GM21528 (cell line): ENCODE measurements around the gene GALNT15.

Experiments used
- ATAC-seq: cut with Tn5 transposase; IDR thresholded peaks from one replicate; pipeline ENCODE4 v1.9.1; 2021; ENCODE audit warnings: mild to moderate bottlenecking, moderate library complexity; ENCODE audit not compliant: unreplicated experiment, low FRiP score

Gene GALNT15

GRCh38 chr3:16151109-16151508, 23.4 kb upstream of the GALNT15 start:
- no peak for ATAC-seq

- no peak for ATAC-seq
Observed at GRCh38 chr3:16168211-16168610, 6.3 kb upstream of the GALNT15 start.

- ATAC-seq: no peak
Observed at GRCh38 chr3:16171009-16171408, 3.5 kb upstream of the GALNT15 start.

GRCh38 chr3:16171825-16172224, 2.7 kb upstream of the GALNT15 start:
- ATAC-seq: no peak

- ATAC-seq: no peak
Observed at GRCh38 chr3:16173283-16174025, 1.0 kb upstream of the GALNT15 start.

- no peak for ATAC-seq
Observed at GRCh38 chr3:16174026-16174355, 489 bp upstream of the GALNT15 start.

GRCh38 chr3:16174976-16175901, 759 bp downstream of the GALNT15 start:
- no peak for ATAC-seq

GRCh38 chr3:16176391-16177030, 2.0 kb downstream of the GALNT15 start:
- ATAC-seq: no peak

GRCh38 chr3:16177382-16177781, 2.9 kb downstream of the GALNT15 start:
- no peak for ATAC-seq

- peak; percentile 57 for ATAC-seq
Observed at GRCh38 chr3:16177962-16178627, 3.6 kb downstream of the GALNT15 start.

- no peak for ATAC-seq
Observed at GRCh38 chr3:16178628-16178988, 4.1 kb downstream of the GALNT15 start.

- ATAC-seq: no peak
Observed at GRCh38 chr3:16179261-16179660, 4.8 kb downstream of the GALNT15 start.

GRCh38 chr3:16179771-16180736, 5.6 kb downstream of the GALNT15 start:
- ATAC-seq: no peak

GRCh38 chr3:16180737-16181134, 6.3 kb downstream of the GALNT15 start:
- ATAC-seq: no peak

- ATAC-seq: no peak
Observed at GRCh38 chr3:16181361-16181760, 6.9 kb downstream of the GALNT15 start.

- ATAC-seq: no peak
Observed at GRCh38 chr3:16182183-16182582, 7.7 kb downstream of the GALNT15 start.

- no peak for ATAC-seq
Observed at GRCh38 chr3:16182612-16183011, 8.1 kb downstream of the GALNT15 start.

- no peak for ATAC-seq
Observed at GRCh38 chr3:16183082-16183481, 8.6 kb downstream of the GALNT15 start.

GRCh38 chr3:16183601-16184270, 9.3 kb downstream of the GALNT15 start:
- no peak for ATAC-seq
